ENCODE measurements around the gene RBM25.

GRCh38 chr14:73125169-73125588 is 66.8 kb downstream of the RBM25 start:
- TF ChIP-seq MAX (IDR thresholded peaks at IDR 0.05) (no peak), CTCF (IDR thresholded peaks at IDR 0.05; ENCODE audit: low read depth, low read length, missing input control) (no peak), JUND (IDR thresholded peaks at IDR 0.05) (no peak), FOXA1 (IDR thresholded peaks at IDR 0.05) (no peak), HNF4A (conservative IDR thresholded peaks at IDR 0.05) (no peak), FOXA2 (IDR thresholded peaks at IDR 0.05) (no peak), RAD21 (IDR thresholded peaks at IDR 0.05) (no peak)
